ENCODE results near the gene FAM72D.
"Not testable (repeated sequence)": the region's sequence is repeated elsewhere in the genome, so short reads cannot be mapped to it uniquely, and the experiment has no call there.

Gene FAM72D

GRCh38 chr1:145146308-145146707, 50.5 kb downstream of the FAM72D start:
- not testable (repeated sequence) for DNase-seq (ENCODE audit: low spot score)

DNA sequence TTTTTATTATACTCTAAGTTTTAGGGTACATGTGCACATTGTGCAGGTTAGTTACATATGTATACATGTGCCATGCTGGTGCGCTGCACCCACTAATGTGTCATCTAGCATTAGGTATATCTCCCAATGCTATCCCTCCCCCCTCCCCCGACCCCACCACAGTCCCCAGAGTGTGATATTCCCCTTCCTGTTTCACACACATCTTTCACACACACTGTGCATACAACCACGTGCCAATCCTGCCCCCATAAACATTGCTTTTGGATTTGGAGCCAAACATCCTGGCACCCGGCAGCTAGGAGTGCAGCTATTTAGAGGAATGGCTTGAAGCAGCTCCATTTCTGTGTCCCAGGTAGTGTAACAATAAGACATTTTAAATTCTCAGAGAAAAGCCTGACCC, 51.4 kb downstream of the FAM72D start:
- DNase-seq (ENCODE audit: low spot score): not testable (repeated sequence)

- DNase-seq (ENCODE audit: low spot score): not testable (repeated sequence)
Measured at GRCh38 chr1:145155421-145155820, 59.6 kb downstream of the FAM72D start.

GRCh38 chr1:145155873-145156272, 60.1 kb downstream of the FAM72D start:
- not testable (repeated sequence) for DNase-seq (ENCODE audit: low spot score)

GRCh38 chr1:145156891-145157610, 61.3 kb downstream of the FAM72D start:
- DNase-seq (ENCODE audit: low spot score): not testable (repeated sequence)

DNA sequence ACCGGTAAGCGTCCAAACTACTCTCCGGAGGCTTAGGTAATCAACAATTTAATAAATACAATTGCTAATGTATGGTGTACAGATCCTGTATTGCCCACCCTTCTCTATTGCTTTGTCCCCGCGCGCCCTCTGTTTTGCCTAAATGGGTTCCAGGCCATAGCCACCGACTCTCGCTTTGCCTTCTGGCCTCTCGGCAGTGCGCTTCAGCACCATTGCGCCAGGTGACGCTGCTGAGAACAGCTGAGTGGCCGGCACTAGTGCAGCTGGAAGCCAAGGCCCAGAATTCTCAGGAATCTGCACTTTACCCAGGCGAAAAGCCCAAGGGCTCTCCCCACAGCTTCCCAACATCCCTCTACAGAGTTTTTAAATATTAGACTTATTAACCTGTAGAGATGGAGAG, 61.9 kb downstream of the FAM72D start:
- not testable (repeated sequence) for DNase-seq (ENCODE audit: low spot score)

DNA sequence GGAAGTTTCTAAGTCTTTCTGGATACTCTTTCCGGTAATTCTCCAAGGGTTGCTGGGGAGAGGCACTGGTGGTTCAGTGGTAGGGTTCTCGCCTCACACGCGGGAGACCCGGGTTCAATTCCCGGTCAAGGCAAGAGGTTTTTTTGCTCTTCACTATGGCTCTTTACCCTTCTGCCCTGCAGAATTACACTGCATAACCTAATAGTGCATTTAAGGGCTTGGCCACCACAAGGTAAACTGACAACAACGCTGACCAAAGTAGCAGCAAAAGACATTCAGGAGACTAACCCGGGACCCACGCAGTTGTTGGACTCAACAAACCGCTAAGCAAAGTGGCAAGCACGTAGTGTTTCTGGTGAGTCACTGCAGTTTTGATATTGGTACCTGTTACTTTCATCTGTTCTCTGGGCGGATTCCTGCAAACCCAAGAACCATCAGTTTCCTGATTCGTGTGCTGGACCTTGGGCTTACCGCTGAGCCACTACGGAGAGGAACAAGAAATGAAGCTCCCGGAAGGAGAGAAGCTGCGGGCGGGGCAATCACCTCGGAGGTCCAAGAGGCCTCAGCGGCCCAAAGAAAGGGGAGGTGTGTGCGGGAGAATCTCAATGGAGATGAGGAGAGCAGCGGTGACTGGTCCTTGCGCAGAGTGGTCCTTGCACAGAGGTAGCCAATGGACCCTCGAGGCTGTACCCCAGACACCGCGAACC, 65.4 kb downstream of the FAM72D start:
- not testable (repeated sequence) for DNase-seq (ENCODE audit: low spot score)

All from AG08396 (cell line).